Esophagus muscularis mucosa (tissue), 4 donors: Measurements from ENCODE around the gene TNFRSF25. TPM values are rescaled to one million over a fixed set of nuclear protein-coding genes. Genes with fewer than 3 reads are reported as not detected.
"Not testable (repeated sequence)": the region's sequence is repeated elsewhere in the genome, so short reads cannot be mapped to it uniquely, and the experiment has no call there.

ENCODE experiments used
- DNase-seq: peaks from one replicate; pipeline ENCODE4 v3.0.0-alpha.2; 2017; ENCODE audit errors: extremely low spot score
- H3K27ac ChIP-seq, 4 donors: fragments of 200-600 bp; sonication (generic); replicated peaks in 1 of 4; 1 replicate in 3 of 4; 2 replicates in 1 of 4; pipeline ENCODE4 v1.5.1; 2016 to 2019; ENCODE audit warnings: mild to moderate bottlenecking in 1 of 4
- H3K27me3 ChIP-seq, 4 donors: fragments of 200-600 bp; sonication (generic); one replicate each; pipeline versions ENCODE4 v1.5.1 to v1.6.0; 2016 to 2019
- H3K36me3 ChIP-seq, 4 donors: fragments of 200-600 bp; sonication (generic); one replicate each; pipeline ENCODE4 v1.5.1; 2016 to 2019
- H3K4me1 ChIP-seq, 4 donors: fragments of 200-600 bp; sonication (generic); one replicate each; pipeline ENCODE4 v1.5.1; 2016 to 2019
- H3K4me3 ChIP-seq, 4 donors: fragments of 200-600 bp; sonication (generic); 1 replicate in 2 of 4; 2 replicates in 2 of 4; pipeline ENCODE4 v1.5.1; 2016 to 2019; ENCODE audit warnings: mild to moderate bottlenecking in 4 of 4, moderate library complexity in 1 of 4
- H3K9me3 ChIP-seq, 4 donors: fragments of 200-600 bp; sonication (generic); 1 replicate in 3 of 4; 2 replicates in 1 of 4; pipeline ENCODE4 v1.5.1; 2016 to 2019
- CTCF ChIP-seq, 3 experiments: fragments of 200-600 bp in 2 of 3; fragments of 450-650 bp in 1 of 3; sonication (generic) in 2 of 3; IDR thresholded peaks; one replicate each; pipeline ENCODE4 v1.5.1; 2017 to 2019; ENCODE audit warnings: antibody characterized with exemption in 3 of 3, mild to moderate bottlenecking in 2 of 3, moderate library complexity in 1 of 3
- EP300 ChIP-seq: sonication (generic); formaldehyde crosslinking; IDR thresholded peaks from one replicate; pipeline ENCODE4 v1.6.1; 2017; ENCODE audit warnings: antibody characterized with exemption
- POLR2A ChIP-seq: fragments of 450-650 bp; IDR thresholded peaks from one replicate; pipeline ENCODE4 v1.6.1; 2017; ENCODE audit warnings: antibody characterized with exemption, moderate library complexity, mild to moderate bottlenecking, low read depth
- POLR2AphosphoS5 ChIP-seq, 2 donors: sonication (generic); formaldehyde crosslinking; IDR thresholded peaks; one replicate each; pipeline ENCODE4 v1.6.1; 2017; ENCODE audit warnings: antibody characterized with exemption in 2 of 2
- WGBS: methylation state at CpG from one replicate; pipeline ENCODE4 v1.1.5; 2018; 5-methylcytosine and 5-hydroxymethylcytosine counted together
- intact Hi-C: fragments of 100-400 bp; cut with DNase I; formaldehyde crosslinking; loops from one replicate; pipeline ENCODE4 v1.15.1; 2023
- total RNA-seq, 4 donors: library from RNA; depleted of rRNA; stranded (reverse); fragments of >200 nt; gene quantifications; one replicate each; pipeline versions ENCODE4 v1.1.0 to v1.2.1, GENCODE V29; 2016

The TNFRSF25 gene
- total RNA-seq, 4 donors from 2014 or later: 2.5 to 9.1 (median 9.1) TPM

GRCh38 chr1:6456800-6457466, 9.0 kb downstream of the TNFRSF25 start:
- H3K27ac ChIP-seq: no peak overlapping the region
- H3K4me3 ChIP-seq: no peak overlapping the region
- no peaks in the 10 kb centered on the region for H3K9me3 ChIP-seq
- peaks cover 0 to 12% (median under 1%) of the 10 kb centered on the region in 4 donors for H3K36me3 ChIP-seq
- no peak for DNase-seq
- 67% methylated on average over 10 of the region's 11 CpGs for WGBS
- H3K4me1 ChIP-seq: peaks cover 4 to 36% (median 27%) of the 10 kb centered on the region in 4 donors
- no peak for TF ChIP-seq POLR2A
- TF ChIP-seq CTCF (IDR thresholded peaks at IDR 0.05): no peak
- no peak for TF ChIP-seq POLR2AphosphoS5 (IDR thresholded peaks at IDR 0.05)
- no peak for TF ChIP-seq EP300
- intact Hi-C loops: no loop called here
- peaks cover 0 to 92% (median 12%) of the 10 kb centered on the region in 4 donors for H3K27me3 ChIP-seq

- peaks cover 0 to 92% (median 19%) of the 10 kb centered on the region in 4 donors for H3K27me3 ChIP-seq
- H3K9me3 ChIP-seq, H3K4me3 ChIP-seq, intact Hi-C loops, H3K36me3 ChIP-seq, H3K27ac ChIP-seq, DNase-seq: not testable (repeated sequence)
- WGBS: 32% methylated on average over 35 of the region's 58 CpGs
- H3K4me1 ChIP-seq: peaks cover 4 to 35% (median 27%) of the 10 kb centered on the region in 4 donors
Measured at GRCh38 chr1:6455752-6456520, 10.0 kb downstream of the TNFRSF25 start.

- WGBS: no CpG with 5 or more reads among the region's 115 CpGs
- Histone ChIP-seq H3K27me3 (peaks cover 0 to 92% (median 23%) of the 10 kb centered on the region in 4 donors), H3K27ac (no peak overlapping the region), H3K4me1 (peaks cover 0 to 26% (median 20%) of the 10 kb centered on the region in 4 donors), H3K36me3 (no peaks in the 10 kb centered on the region), H3K4me3 (no peak overlapping the region), H3K9me3 (no peaks in the 10 kb centered on the region)
- TF ChIP-seq POLR2AphosphoS5 (IDR thresholded peaks at IDR 0.05) (no peak), CTCF (IDR thresholded peaks at IDR 0.05) (no peak), POLR2A (no peak)
- no peak for DNase-seq
- intact Hi-C loops: no loop called here
Measured at GRCh38 chr1:6454856-6455751, 10.9 kb downstream of the TNFRSF25 start.

- H3K4me3 ChIP-seq, H3K27ac ChIP-seq, intact Hi-C loops, DNase-seq, H3K36me3 ChIP-seq, H3K9me3 ChIP-seq: not testable (repeated sequence)
- peaks cover 0 to 23% (median 19%) of the 10 kb centered on the region in 4 donors for H3K4me1 ChIP-seq
- WGBS: 12% methylated on average over 24 of the region's 85 CpGs
- peaks cover 0 to 92% (median 29%) of the 10 kb centered on the region in 4 donors for H3K27me3 ChIP-seq
Measured at GRCh38 chr1:6453895-6454855, 11.8 kb downstream of the TNFRSF25 start.

GRCh38 chr1:6450943-6451373, 15.0 kb downstream of the TNFRSF25 start:
- Histone ChIP-seq H3K27ac (no peak overlapping the region), H3K36me3 (no peaks in the 10 kb centered on the region), H3K4me3 (no peak overlapping the region), H3K27me3 (peaks cover 0 to 100% (median 49%) of the 10 kb centered on the region in 4 donors), H3K9me3 (no peaks in the 10 kb centered on the region), H3K4me1 (peaks cover 10 to 48% (median 44%) of the 10 kb centered on the region in 4 donors)
- 76% methylated on average over 6 of the region's 6 CpGs for WGBS
- intact Hi-C loops: no loop called here
- no peak for TF ChIP-seq EP300
- no peak for TF ChIP-seq POLR2A
- TF ChIP-seq CTCF (IDR thresholded peaks at IDR 0.05): no peak
- TF ChIP-seq POLR2AphosphoS5 (IDR thresholded peaks at IDR 0.05): no peak
- DNase-seq: no peak

- H3K27ac ChIP-seq, intact Hi-C loops, H3K36me3 ChIP-seq, H3K4me3 ChIP-seq, H3K9me3 ChIP-seq, DNase-seq: not testable (repeated sequence)
- H3K27me3 ChIP-seq: peaks cover 0 to 100% (median 49%) of the 10 kb centered on the region in 4 donors
- H3K4me1 ChIP-seq: peaks cover 10 to 46% (median 42%) of the 10 kb centered on the region in 4 donors
- WGBS: 40% methylated on average over 10 of the region's 10 CpGs
Measured at GRCh38 chr1:6450486-6450885, 15.5 kb downstream of the TNFRSF25 start.
